SH-SY5Y (cell line): ENCODE data around the gene XXYLT1.

Experiments
- GATA2 ChIP-seq: IDR thresholded peaks from 2 replicates; pipeline ENCODE4 v1.6.1; 2011; ENCODE audit warnings: mild to moderate bottlenecking, low read depth, low read length
- GATA3 ChIP-seq: IDR thresholded peaks from 2 replicates; pipeline ENCODE4 v1.6.1; 2011; ENCODE audit warnings: low read depth, mild to moderate bottlenecking, low read length, moderate library complexity

DNA sequence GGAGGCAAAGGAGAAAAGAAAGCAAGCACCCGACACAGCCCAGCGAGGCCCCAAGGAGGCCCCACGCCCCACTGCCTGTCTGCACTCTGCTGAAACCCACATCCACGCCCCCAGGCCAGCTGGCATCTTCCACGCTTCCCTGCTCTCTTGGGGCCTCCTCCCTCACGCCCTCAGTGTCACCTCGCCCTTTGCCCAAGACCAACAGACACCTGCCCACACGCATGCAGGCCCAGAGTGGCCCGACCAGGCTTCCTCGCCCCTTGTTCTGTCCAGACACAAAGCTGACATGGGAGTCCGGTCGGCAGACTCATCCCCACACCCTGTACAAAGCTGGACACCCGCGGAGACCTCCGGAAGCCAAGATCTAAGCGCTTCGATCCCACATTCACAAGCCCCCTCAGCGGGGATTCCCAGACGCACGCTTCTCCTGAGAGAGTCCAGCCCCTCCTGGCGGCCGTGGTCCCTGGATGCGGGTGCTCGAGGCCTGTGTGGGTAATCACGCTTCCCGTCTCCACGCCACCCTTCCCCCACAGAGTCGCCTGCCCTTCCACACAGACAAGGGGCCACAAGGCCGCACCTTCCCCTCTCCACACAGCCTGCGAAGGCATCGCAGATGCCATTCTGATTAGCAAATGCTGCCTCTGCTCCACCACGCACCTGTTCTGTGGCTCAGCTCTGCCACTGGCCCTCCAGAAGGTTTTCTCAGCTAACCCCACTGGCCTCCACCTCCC lies 176.6 kb downstream of the XXYLT1 start:
- TF ChIP-seq GATA2, result no peak
- no peak for TF ChIP-seq GATA3
